Thymus (tissue), 14 donors: Measurements from ENCODE around the gene SLC6A4. TPM values are rescaled to one million over a fixed set of nuclear protein-coding genes. Genes with fewer than 3 reads are reported as not detected.
A peak's percentile ranks its signal among the peaks of the same experiment; 100 is the strongest.

ENCODE experiments used
- DNase-seq, 9 donors: peaks; one replicate each; pipeline ENCODE4 v3.0.0-alpha.2; 2013; ENCODE audit warnings: low spot score in 9 of 9, low read depth in 6 of 9, missing footprints in 1 of 9
- H3K27ac ChIP-seq, 2 donors: one replicate each; pipeline ENCODE4 v1.5.1; 2013; ENCODE audit warnings: control low read depth in 1 of 2, low read depth in 1 of 2, low read length in 1 of 2, mild to moderate bottlenecking in 1 of 2, moderate library complexity in 1 of 2
- H3K27me3 ChIP-seq, 2 donors: one replicate each; pipeline ENCODE4 v1.5.1; 2013; ENCODE audit warnings: low read length in 1 of 2; ENCODE audit not compliant: control insufficient read depth in 2 of 2, insufficient read depth in 1 of 2
- H3K36me3 ChIP-seq, 2 donors: one replicate each; pipeline ENCODE4 v1.5.1; 2013; ENCODE audit warnings: low read length in 1 of 2, mild to moderate bottlenecking in 1 of 2, moderate library complexity in 1 of 2; ENCODE audit not compliant: control insufficient read depth in 2 of 2, insufficient read depth in 2 of 2
- H3K4me1 ChIP-seq, 2 donors: one replicate each; pipeline ENCODE4 v1.5.1; 2013; ENCODE audit warnings: low read length in 2 of 2; ENCODE audit not compliant: control insufficient read depth in 2 of 2, insufficient read depth in 2 of 2
- H3K4me3 ChIP-seq, 2 donors: one replicate each; pipeline ENCODE4 v1.5.1; 2013; ENCODE audit warnings: low read length in 2 of 2, control low read depth in 1 of 2, mild to moderate bottlenecking in 1 of 2
- H3K9me3 ChIP-seq, 2 donors: one replicate each; pipeline ENCODE4 v1.5.1; 2013; ENCODE audit warnings: low read length in 1 of 2, mild to moderate bottlenecking in 1 of 2; ENCODE audit not compliant: control insufficient read depth in 2 of 2, insufficient read depth in 1 of 2
- WGBS: extraction: QIAGEN DNeasy Blood & Tissue Kit; methylation state at CpG from one replicate; pipeline ENCODE4 v1.1.7; 2013; 5-methylcytosine and 5-hydroxymethylcytosine counted together
- long read RNA-seq, 10 donors: transcript quantifications; one replicate each; lab custom pipeline, GENCODE V29; 2026
- polyA plus RNA-seq: library from polyadenylated mRNA; stranded (reverse); fragments of 200-250 nt; gene quantifications from one replicate; pipeline ENCODE4 v1.2.3, GENCODE V29; 2013
- total RNA-seq: library from RNA; stranded (reverse); fragments of 120-200 nt; gene quantifications from one replicate; pipeline ENCODE4 v1.2.4, GENCODE V29; 2013
- donor health status: healthy.

SLC6A4 gene
- total RNA-seq: 0.19 TPM
- 0.14 TPM for polyA plus RNA-seq
- long read RNA-seq, donor 1: 0 reads
- long read RNA-seq, donor 2: 0 reads
- long read RNA-seq, donor 3: 0 reads
- long read RNA-seq, donor 4: 0 reads
- long read RNA-seq, donor 5: 0 reads
- long read RNA-seq, donor 6: 0 reads
- long read RNA-seq, donor 7: 0 reads
- long read RNA-seq, donor 8: 0 reads
- long read RNA-seq, donor 9: 0 reads
- long read RNA-seq, donor 10: 0 reads

- peak in 1 of 9 donors; percentile 19 for DNase-seq
- peaks cover 48 to 87% of the 10 kb centered on the region in 2 donors for H3K27me3 ChIP-seq
- 6% methylated on average over 82 of the region's 82 CpGs for WGBS
- no peak within 1 kb of the TSS for H3K27ac ChIP-seq
- H3K4me1 ChIP-seq: peaks cover 2 to 18% of the 10 kb centered on the region in 2 donors
- H3K9me3 ChIP-seq: peaks cover 0 to 3% of the 10 kb centered on the region in 2 donors
- H3K4me3 ChIP-seq: peak within 1 kb of the TSS in 1 of 2 donors; percentile 39
- no peaks in the 10 kb centered on the region for H3K36me3 ChIP-seq
Measured at GRCh38 chr17:30235386-30236296, at the start of gene SLC6A4. Gene SLC6A4, minus strand, starts transcription at chr17:30235697. Its CDS starts 13,739 bp downstream, at chr17:30221958.

- Histone ChIP-seq H3K36me3 (peaks cover 7 to 68% of the 10 kb centered on the region in 2 donors), H3K4me3 (no peak overlapping the region), H3K27me3 (no peaks in the 10 kb centered on the region), H3K4me1 (no peaks in the 10 kb centered on the region), H3K9me3 (no peaks in the 10 kb centered on the region), H3K27ac (no peak overlapping the region)
- no peak for DNase-seq
Measured at GRCh38 chr17:30279156-30279555, 43.7 kb upstream of the SLC6A4 start.

- H3K27ac ChIP-seq: no peak overlapping the region
- no peaks in the 10 kb centered on the region for H3K27me3 ChIP-seq
- DNase-seq: peak in 2 of 9 donors; percentile 7 to 31
- no peaks in the 10 kb centered on the region for H3K4me1 ChIP-seq
- H3K9me3 ChIP-seq: no peaks in the 10 kb centered on the region
- H3K36me3 ChIP-seq: peaks cover 15 to 69% of the 10 kb centered on the region in 2 donors
- H3K4me3 ChIP-seq: no peak overlapping the region
Measured at GRCh38 chr17:30278032-30278431, 42.5 kb upstream of the SLC6A4 start.

GRCh38 chr17:30275911-30276310 lies 40.4 kb upstream of the SLC6A4 start:
- 97% methylated on average over 2 of the region's 2 CpGs for WGBS

GRCh38 chr17:30274887-30275286 lies 39.4 kb upstream of the SLC6A4 start:
- peaks cover 26 to 70% of the 10 kb centered on the region in 2 donors for H3K36me3 ChIP-seq
- 98% methylated on average over 3 of the region's 3 CpGs for WGBS

More at GRCh38 chr17:30275911-30276310, 40.4 kb upstream of the SLC6A4 start:
- H3K9me3 ChIP-seq: no peaks in the 10 kb centered on the region
- H3K36me3 ChIP-seq: peaks cover 28 to 72% of the 10 kb centered on the region in 2 donors
- no peaks in the 10 kb centered on the region for H3K4me1 ChIP-seq
- H3K27me3 ChIP-seq: no peaks in the 10 kb centered on the region
- H3K27ac ChIP-seq: no peak overlapping the region
- DNase-seq: no peak
- no peak overlapping the region for H3K4me3 ChIP-seq

GRCh38 chr17:30273373-30273772 lies 37.9 kb upstream of the SLC6A4 start:
- no peak overlapping the region for H3K4me3 ChIP-seq
- DNase-seq: no peak
- H3K27me3 ChIP-seq: no peaks in the 10 kb centered on the region
- WGBS: 94% methylated on average over 6 of the region's 6 CpGs
- H3K9me3 ChIP-seq: no peaks in the 10 kb centered on the region
- no peaks in the 10 kb centered on the region for H3K4me1 ChIP-seq
- H3K27ac ChIP-seq: no peak overlapping the region
- H3K36me3 ChIP-seq: peaks cover 31 to 68% of the 10 kb centered on the region in 2 donors

More at GRCh38 chr17:30274887-30275286, 39.4 kb upstream of the SLC6A4 start:
- Histone ChIP-seq H3K27me3 (no peaks in the 10 kb centered on the region), H3K4me1 (no peaks in the 10 kb centered on the region), H3K4me3 (no peak overlapping the region), H3K9me3 (no peaks in the 10 kb centered on the region), H3K27ac (no peak overlapping the region)
- DNase-seq: no peak

GRCh38 chr17:30271102-30271501 lies 35.6 kb upstream of the SLC6A4 start:
- Histone ChIP-seq H3K27me3 (no peaks in the 10 kb centered on the region), H3K27ac (no peak overlapping the region), H3K4me3 (no peak overlapping the region), H3K4me1 (no peaks in the 10 kb centered on the region), H3K36me3 (peaks cover 38 to 73% of the 10 kb centered on the region in 2 donors), H3K9me3 (no peaks in the 10 kb centered on the region)
- 99% methylated on average over 6 of the region's 6 CpGs for WGBS
- DNase-seq: no peak

- Histone ChIP-seq H3K27ac (no peak overlapping the region), H3K27me3 (no peaks in the 10 kb centered on the region), H3K4me3 (no peak overlapping the region), H3K4me1 (no peaks in the 10 kb centered on the region), H3K9me3 (no peaks in the 10 kb centered on the region), H3K36me3 (peaks cover 36 to 69% of the 10 kb centered on the region in 2 donors)
- no peak for DNase-seq
- WGBS: 97% methylated on average over 2 of the region's 2 CpGs
Measured at GRCh38 chr17:30267625-30268024, 32.1 kb upstream of the SLC6A4 start.
